Anterior cingulate cortex (tissue), 58 donors: Measurements from ENCODE around the gene PCSK4.
A peak's percentile ranks its signal among the peaks of the same experiment; 100 is the strongest.
"Not testable (repeated sequence)": the region's sequence is repeated elsewhere in the genome, so short reads cannot be mapped to it uniquely, and the experiment has no call there.

ENCODE experiments used
- DNase-seq, 58 donors: peaks; one replicate each; lab custom pipeline; 2025; lab: John Stamatoyannopoulos, UW

PCSK4 gene

DNA sequence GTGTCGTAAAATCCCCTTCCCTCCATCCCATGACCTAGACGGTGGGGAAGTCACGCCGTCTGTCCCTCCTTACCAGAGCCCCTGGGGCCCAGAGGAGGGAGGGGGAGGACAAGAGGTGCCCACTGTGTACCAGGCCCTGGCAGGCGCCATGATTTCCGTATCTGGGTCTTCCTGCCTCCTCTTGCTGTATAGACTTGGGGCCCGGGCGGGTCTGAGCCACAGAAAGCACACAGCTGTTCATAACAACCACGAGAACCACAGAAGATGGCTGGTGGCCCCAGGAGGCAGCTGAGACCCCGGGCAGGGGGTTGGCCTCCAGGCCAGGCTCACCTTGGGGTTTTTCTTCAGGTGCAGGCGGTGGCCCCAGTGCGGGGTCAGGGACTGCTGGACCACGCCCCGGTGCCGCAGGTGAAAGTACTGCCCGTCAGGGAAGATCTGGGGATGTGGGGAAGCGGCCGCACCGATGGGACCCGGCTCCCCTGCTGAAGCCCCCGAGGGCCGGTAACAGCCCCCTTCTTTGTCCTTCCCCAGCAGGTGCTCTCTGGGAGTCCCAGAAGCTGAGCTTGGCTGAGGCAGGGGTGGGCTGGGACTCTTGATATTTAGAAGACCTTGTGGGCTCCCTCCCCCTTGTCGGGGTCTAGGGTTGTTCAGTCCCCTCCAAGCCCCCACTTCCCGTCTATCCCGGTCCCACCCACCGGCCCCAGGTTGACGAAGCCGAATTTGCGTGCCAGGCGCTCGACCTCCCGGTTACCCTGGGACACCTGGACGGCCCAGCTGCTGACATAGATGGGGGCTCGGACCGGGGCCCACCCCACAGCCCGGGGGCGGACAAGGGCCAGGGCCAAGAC is 463 bp downstream of the PCSK4 start:
- peak in 1 of 58 donors; percentile 43 for DNase-seq

DNA sequence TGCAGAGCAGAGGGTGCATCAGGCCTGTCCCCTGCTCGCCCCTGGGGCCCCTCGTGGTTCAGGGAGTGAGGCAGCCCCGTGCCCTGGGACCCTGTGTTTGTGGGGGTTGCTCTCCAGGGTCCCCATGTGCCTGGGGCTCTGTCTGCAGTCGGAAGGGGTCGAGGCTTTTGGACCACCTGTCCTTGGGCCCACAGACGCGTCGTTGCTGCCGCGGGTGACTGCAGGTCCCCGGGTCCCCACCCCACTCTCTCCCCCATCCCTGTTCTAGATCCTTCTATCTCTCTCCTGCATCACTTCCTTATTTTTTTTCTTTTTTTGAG is 1.9 kb downstream of the PCSK4 start:
- no peak for DNase-seq

DNA sequence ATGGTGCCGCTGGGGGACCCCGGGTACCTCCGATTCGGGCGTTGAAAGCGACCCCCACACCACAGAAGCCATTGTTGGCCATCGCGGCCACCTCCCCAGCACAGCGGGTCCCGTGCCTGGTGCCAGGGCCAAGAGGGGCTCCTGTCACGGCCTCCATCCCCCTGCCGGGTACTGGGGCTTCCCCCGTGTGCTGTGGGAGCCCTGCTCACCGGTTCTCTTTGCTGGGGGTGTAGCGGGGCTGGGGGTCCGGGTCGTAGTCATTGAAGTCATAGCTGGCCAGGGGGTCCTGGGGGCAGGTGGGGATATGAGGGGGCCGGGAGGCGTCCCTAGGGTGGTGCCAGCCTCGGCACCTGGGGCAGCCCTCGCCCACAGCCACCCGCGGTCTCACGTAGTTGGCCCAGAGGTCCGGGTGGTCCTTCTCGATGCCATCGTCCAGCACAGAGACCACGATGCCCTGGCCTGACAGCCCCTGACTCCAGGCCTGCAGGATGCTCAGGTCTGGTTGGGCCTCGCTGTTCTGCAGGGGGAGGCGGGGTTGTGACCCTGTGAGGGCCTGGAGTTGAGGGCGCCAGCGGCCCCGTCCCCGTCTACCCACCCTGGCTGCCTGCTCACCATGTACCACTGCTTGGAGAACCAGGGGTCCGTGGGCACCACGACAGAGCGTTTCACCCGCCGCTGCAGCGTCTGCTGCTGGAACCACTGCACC is 2.4 kb downstream of the PCSK4 start:
- no peak for DNase-seq

DNA sequence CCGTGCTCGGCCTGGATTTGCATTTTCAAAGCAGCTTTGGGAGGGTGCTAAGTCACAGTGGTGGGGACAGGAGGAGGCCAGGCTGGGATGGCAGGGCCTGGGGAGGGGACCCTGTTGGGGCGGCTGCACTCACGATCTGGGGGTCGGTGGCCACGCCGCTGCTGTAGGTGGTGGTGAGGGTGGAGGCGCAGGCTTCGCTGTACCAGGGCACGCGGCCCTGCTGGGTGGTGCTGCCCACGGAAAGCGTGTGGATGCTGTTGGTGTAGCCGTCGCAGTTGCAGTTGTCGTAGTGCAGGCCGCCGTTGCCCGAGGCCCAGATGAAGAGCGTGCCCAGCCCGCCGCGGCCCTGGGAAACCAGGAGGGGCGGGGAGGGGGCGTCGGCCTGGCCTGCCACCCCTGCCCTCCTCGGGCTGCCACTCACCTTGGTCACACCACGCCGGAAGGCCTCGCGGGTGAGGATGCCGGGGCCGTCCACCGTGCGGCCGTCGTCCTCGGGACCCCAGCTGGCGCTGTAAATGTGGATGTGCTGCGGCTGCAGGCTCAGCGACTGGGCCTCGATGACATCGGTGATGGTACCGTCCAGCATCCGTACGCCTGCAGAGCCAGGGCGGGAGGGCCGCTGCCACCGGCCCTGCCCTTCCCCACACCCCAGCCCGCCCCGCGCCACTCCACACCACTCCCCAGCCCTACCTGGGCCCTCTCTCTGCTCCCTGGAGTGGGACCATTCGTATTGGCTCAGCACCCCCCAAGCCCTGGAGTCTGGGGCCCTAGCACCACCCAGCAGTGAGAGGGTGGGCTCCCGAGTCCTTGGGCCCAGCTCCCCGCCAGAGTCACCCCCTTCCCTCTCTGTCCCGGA is 3.2 kb downstream of the PCSK4 start:
- DNase-seq, result no peak

DNA sequence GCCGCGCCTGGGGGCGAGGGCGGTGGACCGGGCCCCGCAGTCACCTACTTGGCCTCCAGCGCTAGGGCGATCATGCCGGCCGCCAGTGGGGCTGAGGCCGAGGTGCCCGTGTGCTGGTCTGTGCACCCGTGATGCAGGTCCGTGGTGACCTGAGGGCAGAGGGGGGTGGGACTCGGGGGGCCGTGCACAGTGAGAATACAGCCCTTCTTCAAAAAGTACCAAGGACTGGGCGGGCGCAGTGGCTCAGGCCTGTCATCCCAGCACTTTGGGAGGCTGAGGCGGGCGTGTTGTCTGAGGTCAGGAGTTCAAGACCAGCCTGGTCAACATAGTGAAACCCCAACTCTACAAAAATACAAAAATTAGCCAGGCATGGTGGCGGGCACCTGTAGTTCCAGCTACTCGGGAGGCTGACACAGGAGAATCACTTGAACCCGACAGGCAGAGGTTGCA is 6.1 kb downstream of the PCSK4 start:
- no peak for DNase-seq

DNA sequence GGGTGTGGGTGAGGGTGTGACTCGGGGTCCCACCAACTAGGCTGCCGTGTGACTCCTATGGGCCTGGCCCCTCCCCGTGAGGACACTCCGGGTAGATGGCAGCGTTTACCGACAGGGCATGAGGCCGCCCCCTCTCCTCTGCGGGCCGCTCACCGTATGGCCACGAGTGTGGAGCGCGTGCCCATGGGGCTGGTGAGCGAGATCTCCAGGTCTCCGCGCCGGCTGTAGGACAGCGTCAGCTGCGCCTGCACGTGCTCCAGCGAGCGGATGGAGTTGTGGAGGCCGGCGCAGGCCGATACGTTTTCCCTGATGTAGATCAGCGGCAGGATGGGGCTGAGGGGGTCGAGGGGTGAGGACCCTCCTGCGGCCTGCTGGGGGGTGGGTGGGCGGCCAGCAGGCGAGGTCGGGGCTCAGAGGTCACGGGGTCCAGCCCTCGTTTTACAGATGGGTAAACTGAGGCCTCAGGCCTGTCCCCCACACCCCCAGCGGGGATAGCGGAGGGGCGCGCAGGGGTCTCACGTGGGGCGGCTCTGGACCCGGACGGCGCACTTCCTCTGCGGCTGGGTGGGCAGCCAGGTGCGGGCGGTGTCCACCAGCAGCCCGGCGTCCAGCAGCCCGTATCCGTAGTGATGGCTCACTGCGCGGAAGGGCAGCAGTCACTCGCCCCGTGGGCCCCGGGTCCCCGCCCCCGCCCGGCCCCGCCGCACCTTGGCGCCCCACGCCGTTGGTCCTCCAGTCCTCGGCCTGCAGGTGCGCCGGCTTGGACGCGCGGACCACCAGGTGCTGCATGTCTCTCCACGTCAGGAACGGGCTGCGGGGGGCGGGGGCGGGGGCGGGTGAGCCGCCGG is 6.8 kb downstream of the PCSK4 start:
- no peak for DNase-seq

DNA sequence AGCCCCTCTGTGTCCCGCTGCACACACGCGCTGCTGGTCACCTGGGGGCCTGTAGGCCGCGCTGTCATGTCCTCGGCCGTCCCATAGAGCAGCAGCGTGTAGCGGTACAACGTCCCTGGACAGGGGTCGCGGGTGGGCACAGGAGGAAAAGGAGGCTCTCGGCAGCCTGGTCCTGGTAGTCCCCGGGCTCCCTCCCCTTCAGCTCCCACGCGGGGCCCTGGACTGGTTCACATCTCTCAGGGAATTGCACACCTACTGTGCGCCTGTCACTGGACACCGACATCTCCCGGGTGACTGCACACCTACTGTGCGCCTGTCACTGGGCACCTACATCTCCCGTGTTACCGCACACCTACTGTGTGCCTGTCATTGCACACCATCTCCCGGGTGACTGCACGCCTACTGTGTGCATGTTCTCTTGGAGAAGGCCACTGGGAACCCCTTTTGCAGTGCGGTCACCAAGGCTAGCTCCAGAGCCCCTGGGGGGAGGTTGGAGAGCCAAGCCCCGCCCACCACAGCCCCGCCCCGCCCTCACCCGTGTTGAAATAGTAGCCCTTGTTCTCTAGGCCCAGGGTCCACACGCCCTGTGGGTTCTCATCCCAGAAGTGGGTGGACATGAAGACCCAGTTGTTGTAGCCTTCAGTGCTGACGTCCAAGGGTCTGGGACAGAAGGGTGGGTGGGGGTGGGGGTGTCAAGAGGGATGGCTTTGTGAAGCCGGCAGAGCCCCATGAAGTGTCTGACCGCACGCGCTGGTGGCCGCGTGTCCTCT is 7.6 kb downstream of the PCSK4 start:
- no peak for DNase-seq

DNA sequence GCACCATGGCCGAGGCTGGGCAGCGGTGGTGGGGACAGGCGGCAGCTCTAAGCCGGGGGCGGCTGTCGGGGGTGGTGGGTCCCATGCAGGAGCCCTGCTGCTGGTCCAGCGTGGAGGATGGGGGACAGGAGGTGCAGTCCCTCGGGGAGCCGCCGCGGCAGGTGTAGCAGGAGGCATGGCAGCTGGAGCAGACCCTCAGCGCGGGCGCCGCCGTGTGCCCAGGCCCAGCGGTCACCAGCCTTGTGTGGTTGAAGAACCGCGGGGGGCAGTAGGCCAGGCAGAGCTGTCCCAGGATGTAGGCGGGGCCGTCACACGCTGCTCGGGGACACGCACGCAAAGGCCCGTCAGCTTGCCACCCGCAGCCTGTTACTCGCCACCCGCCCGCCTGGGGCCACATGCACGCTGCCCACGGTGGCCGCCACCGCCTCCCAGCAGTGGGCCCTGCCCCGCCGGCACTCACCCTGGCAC is 8.2 kb downstream of the PCSK4 start:
- no peak for DNase-seq

DNA sequence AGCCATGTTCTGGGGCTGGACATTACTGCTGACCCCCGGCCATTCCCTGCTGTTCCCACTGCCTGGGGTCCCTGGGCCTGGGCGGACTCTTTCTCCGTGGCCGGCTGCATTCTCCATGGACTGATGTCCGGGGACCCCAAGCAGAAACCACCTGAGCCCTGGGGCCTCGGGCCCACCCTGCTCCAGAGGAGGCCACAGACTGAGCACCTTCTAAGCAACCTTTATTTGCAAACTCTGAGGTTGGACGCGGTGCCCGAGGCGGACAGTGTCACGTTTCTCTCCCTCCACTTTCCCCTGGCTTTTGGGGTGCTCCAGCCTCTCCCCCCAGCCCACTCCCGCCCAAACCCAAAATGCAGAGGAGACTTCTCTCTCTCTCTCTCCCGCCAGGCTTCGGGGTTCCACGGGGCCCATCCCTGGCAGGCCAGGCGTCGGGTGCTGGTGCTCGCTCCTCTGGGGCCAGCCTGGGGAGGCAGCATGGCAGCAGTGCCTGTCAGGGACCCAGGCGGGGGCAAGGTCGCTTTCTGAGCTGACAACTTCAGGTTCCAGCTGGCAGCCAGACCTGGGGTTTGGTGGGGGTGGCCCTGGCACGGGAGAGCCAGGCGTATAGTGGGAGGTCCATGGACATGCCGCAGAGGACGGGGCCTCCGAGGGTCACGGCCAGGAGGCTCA is 8.8 kb downstream of the PCSK4 start:
- no peak for DNase-seq

DNA sequence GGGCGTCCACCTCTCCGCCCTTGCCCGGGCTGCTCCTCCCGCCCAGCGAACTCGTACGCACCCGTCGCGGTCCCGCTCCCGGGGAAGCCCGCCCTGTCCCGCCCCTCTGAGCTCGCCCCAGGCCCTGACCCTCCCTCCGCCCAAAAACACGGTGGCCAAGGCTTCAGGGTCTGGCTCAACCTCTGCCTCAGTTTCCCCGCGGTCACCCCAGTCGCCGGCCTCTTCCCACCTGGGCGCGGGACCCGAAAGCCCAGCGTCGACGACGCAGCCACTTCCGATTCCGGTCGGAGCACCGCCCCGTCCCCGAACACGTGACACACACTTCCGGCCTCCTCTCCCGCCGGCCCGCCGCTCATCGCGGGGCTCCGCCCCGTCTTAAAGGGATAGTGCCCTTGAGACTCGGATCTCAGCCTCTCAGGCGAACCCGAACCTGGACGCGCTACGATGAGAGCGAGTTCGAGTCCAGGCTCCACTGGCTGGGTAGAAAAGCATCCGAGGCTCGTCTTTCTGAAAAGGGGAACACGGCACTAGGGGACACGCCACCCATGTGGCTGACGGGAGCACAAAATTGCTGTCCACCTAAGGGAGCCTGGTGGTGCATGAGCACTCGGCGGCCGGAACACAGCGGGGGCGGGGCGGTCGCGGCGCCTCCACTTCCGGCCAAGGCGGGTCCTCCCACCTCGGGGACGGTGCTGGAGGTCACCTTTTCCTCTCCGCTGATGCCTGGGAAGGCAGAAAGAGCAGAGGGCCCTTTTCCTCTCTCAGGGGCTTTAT is 11.0 kb downstream of the PCSK4 start, which contains the start of gene C19orf25:
TSS of gene C19orf25 (minus strand) at position 282 of the 774 bp plus-strand sequence. CDS start 312 bp downstream, outside the sequence.
- peak; percentile 37 to 96 (median 89) for DNase-seq

DNA sequence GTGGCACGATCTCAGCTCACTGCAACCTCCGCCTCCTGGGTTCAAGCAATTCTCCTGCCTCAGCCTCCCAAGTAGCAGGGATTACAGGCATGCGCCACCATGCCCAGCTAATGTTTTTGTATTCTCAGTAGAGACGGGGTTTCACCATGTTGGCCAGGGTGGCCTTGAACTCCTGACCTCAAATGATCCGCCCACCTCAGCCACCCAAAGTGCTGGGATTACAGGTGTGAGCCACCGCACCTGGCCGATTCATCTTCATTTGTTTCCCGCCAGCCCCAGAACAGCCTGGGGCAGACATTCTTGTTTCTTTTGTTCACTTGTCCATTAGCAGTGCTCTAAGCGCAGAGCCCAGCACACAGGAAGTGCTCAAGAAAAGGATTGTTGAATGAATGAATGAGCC is 13.1 kb downstream of the PCSK4 start:
- not testable (repeated sequence) for DNase-seq

DNA sequence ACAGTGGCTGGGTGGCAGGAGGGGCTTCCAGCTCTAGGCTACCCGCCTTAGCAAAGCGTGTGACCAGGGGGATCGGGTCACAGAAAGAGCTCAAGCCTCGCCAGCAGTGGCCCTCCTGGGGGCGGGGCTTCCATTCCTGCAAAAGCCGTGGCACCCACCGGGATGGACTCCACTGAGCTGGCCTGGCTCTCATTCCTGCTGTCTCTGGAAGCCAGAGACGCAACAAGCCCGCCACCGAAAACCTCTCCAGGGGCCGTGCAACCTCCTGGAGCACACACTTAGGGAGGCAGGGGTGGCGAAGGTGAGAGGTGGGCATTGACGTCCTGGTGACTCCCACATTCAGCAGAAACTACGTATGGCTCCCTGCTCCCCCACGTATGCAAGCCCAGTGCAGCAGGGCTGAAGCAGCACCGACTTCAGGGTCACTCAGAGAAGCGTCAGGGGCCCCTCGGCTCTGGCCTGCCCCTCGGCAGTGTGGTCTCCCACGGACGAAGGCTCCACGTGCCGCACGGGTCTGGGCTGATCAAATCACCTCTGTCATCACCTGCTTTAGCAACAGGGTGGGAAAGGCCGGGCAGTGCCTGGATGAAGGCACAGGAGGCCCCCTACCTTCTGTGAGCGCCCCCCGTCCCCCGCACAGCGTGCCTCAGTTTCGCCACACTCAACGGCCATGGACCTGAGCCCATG is 14.3 kb downstream of the PCSK4 start:
- no peak for DNase-seq

DNA sequence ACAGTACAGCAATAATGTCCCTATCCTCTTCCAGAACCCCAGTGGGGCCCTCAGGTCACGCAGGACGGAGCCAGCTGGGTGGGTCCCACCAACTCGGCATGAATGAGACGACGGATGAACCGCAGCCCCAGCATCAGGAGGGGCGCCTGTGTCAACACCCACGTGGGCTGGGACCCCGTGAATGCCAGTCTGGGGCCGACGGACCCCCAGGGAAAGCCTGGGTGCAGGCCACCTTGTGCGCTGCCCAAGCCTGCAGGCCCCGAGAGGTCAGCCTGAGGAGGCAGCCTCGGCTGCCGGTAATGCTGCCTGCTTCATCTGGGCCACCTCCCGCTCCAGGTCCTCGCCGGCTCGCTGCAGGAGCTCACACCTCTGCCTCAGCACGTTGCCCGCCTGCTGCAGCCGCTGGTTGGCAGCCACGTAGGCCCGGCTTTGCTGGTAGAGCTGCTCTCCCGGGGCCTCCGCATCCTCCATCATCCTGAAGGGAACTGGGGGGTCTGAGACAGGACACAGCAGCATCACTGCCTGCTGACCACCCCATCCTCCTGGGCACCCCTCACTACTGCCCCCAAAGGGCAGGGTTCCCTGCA is 15.3 kb downstream of the PCSK4 start:
- no peak for DNase-seq

DNA sequence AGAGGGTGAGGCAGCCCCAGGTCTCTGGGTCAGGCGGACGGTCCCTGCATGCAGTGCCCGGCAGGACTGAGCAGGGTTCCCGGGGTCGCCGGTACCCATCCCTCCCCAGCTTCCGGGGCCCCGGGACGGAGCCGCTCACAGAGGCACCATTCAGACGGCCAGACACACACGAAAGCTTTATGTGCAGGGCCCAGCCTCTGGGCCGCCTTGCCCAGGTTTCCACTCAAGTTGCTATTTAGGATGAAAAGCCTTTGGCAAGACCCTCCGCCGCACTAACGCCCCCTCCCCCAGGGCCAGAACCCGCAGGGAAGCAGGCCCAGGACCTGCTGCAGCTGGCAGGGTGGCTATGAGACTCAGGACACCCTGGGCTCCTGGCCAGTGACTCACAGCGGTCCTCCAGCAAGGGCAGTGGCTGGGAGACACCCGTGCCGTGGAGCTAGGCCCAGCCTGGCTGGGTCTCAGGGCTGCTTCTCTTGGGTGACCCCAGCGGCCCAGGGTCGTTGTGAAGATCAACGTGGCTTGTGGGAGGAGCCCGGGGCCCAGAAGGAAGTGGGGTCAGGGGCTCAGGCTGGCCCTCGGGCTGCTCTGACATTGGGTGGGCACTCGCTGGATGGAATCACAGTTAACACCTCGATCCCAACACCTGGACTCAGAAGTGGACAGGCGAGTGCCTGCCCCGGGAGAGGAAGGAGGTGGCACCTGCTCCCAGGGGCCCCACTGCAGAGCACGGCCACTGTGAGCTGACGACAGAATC is 16.0 kb downstream of the PCSK4 start:
- DNase-seq, result peak in 53 of 58 donors; percentile 4 to 88 (median 62)

DNA sequence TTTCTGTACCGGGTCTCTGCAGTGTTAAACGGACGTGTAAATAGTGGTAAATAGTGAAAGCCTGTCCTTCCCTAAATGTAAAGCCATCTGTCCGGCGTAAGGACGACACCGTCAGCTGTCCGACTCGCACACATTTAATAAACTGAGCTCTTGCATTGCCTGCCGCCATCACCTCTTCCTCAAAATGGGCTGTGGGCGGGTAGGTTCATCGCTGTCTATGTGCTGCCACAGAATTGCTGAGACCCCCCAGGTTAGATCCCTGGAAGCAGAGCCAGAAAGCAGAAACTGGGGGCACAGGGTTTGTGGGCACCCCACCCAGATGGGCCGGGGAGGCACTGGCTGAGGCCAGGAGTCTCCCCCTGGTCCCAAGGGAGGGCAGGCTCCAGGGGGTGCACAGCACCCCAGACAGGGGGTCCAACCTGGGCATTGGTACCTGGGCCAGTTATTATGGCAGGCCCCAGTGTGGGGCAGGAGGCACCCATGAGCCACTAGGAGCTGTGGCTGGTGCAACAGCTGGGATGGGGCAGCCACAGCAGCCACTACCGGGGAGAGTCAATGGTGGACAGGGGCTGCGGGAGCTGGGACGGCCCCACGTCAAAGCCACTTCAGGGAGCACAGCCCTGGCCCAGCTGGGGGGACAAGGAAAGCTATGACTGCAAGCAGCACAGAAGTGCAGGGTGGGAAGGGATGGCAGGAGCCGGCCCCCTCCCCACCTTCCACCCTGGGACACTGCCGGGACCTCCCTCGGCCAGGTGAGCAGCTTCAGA is 16.9 kb downstream of the PCSK4 start:
- DNase-seq, result peak in 9 of 58 donors; percentile 20 to 62 (median 48)
